Measurements from ENCODE around the gene KRTAP5-2. TPM values are rescaled to one million over a fixed set of nuclear protein-coding genes. Genes with fewer than 3 reads are reported as not detected.

Gene KRTAP5-2
- total RNA-seq, 4 donors from 2014 or later, result not detected

DNA sequence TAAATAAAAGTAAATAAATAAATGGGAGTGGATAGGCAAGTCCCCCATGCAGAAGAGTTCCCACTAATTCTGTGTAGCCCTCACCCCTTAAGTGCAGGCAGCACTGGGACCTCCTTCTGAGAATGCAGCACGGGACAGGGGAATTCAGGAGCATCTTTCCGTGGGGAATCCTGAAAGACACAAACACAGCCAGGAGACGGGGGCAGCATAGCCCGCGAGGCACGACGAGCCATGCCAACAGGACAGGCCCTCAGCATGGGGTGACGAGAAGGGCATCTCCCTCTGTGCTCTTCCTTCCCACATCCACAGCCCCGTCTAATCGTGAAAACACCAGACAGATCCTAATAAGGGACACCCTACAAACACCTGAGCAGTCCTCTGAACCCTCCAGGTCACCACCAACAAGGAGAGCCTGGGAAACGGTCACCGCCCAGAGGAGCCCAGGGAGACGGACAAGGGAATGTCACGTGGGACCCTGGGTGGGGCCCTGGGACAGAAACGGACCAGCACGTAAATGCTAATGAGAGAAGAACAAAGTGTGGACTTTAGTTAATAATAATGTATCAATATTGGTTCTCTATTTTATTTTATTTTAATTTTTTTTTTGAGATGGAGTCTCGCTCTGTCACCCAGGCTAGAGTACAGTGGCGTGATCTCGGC lies 38.3 kb upstream of the KRTAP5-2 start:
- no peak overlapping the region for H3K4me3 ChIP-seq
- TF ChIP-seq, protein P1, sequence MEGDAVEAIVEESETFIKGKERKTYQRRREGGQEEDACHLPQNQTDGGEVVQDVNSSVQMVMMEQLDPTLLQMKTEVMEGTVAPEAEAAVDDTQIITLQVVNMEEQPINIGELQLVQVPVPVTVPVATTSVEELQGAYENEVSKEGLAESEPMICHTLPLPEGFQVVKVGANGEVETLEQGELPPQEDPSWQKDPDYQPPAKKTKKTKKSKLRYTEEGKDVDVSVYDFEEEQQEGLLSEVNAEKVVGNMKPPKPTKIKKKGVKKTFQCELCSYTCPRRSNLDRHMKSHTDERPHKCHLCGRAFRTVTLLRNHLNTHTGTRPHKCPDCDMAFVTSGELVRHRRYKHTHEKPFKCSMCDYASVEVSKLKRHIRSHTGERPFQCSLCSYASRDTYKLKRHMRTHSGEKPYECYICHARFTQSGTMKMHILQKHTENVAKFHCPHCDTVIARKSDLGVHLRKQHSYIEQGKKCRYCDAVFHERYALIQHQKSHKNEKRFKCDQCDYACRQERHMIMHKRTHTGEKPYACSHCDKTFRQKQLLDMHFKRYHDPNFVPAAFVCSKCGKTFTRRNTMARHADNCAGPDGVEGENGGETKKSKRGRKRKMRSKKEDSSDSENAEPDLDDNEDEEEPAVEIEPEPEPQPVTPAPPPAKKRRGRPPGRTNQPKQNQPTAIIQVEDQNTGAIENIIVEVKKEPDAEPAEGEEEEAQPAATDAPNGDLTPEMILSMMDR (IDR thresholded peaks at IDR 0.05), result no peak
- TF ChIP-seq POLR2A (IDR thresholded peaks at IDR 0.05) (no peak), EP300 (IDR thresholded peaks at IDR 0.05; ENCODE audit: low read depth) (no peak), POLR2AphosphoS5 (IDR thresholded peaks at IDR 0.05) (no peak)
- H3K27me3 ChIP-seq, result peaks cover 35% of the 10 kb centered on the region
- H3K36me3 ChIP-seq, result no peaks in the 10 kb centered on the region
- in situ Hi-C loops (cut with MboI; ENCODE audit: low pct_ligation_motif_present in 1 of 4, low pct_unique_long_range_greater_than_20kb in 1 of 4, low sequenced_read_pairs in 3 of 4), result no loop called here
- 85 to 91% methylated on average over 11 to 19 of the region's 19 CpGs for WGBS, 2 donors (ENCODE audit: low coverage in 1 of 2)
- no peaks in the 10 kb centered on the region for H3K9me3 ChIP-seq
- no peak overlapping the region for H3K27ac ChIP-seq
- intact Hi-C loops (cut with DNase I; ENCODE audit: low total_unique reads), result no loop called here
- no peak for DNase-seq
- H3K4me1 ChIP-seq, result peaks cover 0 to 22% (median 10%) of the 10 kb centered on the region in 4 donors

DNA sequence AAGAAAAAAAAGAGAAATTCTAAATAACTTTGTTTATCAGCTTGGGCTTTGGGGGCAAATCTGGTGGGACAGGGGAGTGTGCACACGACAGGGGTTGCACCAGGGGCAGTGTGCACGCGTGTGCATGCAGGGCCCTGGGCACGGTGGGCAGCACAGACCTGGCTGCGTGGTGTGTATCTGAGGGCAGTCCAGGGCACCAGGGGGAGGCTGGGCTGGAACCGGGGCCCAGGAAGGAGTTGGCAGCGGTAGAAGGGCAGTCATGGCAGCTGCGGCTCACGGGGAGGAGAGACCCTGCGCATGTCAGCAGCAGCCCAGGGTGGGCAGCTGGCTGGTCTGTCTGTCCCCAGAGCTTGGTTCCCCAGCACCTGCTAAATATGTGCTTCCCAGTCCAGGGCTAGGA lies 35.8 kb upstream of the KRTAP5-2 start:
- Histone ChIP-seq H3K27me3 (peaks cover 28% of the 10 kb centered on the region), H3K27ac (no peak overlapping the region), H3K4me3 (no peak overlapping the region), H3K4me1 (peaks cover 0 to 16% (median 1%) of the 10 kb centered on the region in 4 donors), H3K9me3 (no peaks in the 10 kb centered on the region), H3K36me3 (no peaks in the 10 kb centered on the region)
- intact Hi-C loops (cut with DNase I; ENCODE audit: low total_unique reads), result no loop called here
- no peak for DNase-seq
- in situ Hi-C loops (cut with MboI; ENCODE audit: low pct_ligation_motif_present in 1 of 4, low pct_unique_long_range_greater_than_20kb in 1 of 4, low sequenced_read_pairs in 3 of 4), result no loop called here
- TF ChIP-seq, protein P1 (IDR thresholded peaks at IDR 0.05), result no peak
- TF ChIP-seq POLR2AphosphoS5 (IDR thresholded peaks at IDR 0.05) (no peak), EP300 (IDR thresholded peaks at IDR 0.05; ENCODE audit: low read depth) (no peak), POLR2A (IDR thresholded peaks at IDR 0.05) (no peak)
- WGBS, 2 donors (ENCODE audit: low coverage in 1 of 2), result 88% methylated on average over 10 of the region's 10 CpGs; no CpG with 5 or more reads in 1 of the 2 donors

GRCh38 chr11:1632053-1632714 lies 34.1 kb upstream of the KRTAP5-2 start:
- DNase-seq, result no peak
- Histone ChIP-seq H3K4me3 (no peak overlapping the region), H3K27ac (no peak overlapping the region), H3K27me3 (peaks cover 35% of the 10 kb centered on the region), H3K36me3 (no peaks in the 10 kb centered on the region), H3K9me3 (no peaks in the 10 kb centered on the region), H3K4me1 (peaks cover 0 to 7% (median 1%) of the 10 kb centered on the region in 4 donors)
- TF ChIP-seq POLR2A (IDR thresholded peaks at IDR 0.05), result no peak
- TF ChIP-seq, protein P1 (IDR thresholded peaks at IDR 0.05), result no peak
- no peak for TF ChIP-seq POLR2AphosphoS5 (IDR thresholded peaks at IDR 0.05)
- no peak for TF ChIP-seq EP300 (IDR thresholded peaks at IDR 0.05; ENCODE audit: low read depth)
- in situ Hi-C loops (cut with MboI; ENCODE audit: low pct_ligation_motif_present in 1 of 4, low pct_unique_long_range_greater_than_20kb in 1 of 4, low sequenced_read_pairs in 3 of 4), result no loop called here
- intact Hi-C loops (cut with DNase I; ENCODE audit: low total_unique reads), result no loop called here
- 40 to 64% methylated on average over 1 to 9 of the region's 11 CpGs for WGBS, 2 donors (ENCODE audit: low coverage in 1 of 2)

- H3K36me3 ChIP-seq, result no peaks in the 10 kb centered on the region
- peaks cover 32% of the 10 kb centered on the region for H3K27me3 ChIP-seq
- H3K4me3 ChIP-seq, result no peak overlapping the region
- no peaks in the 10 kb centered on the region for H3K9me3 ChIP-seq
- peaks cover 0 to 7% (median 1%) of the 10 kb centered on the region in 4 donors for H3K4me1 ChIP-seq
- TF ChIP-seq EP300 (IDR thresholded peaks at IDR 0.05; ENCODE audit: low read depth), result no peak
- TF ChIP-seq, protein P1 (IDR thresholded peaks at IDR 0.05), result no peak
- TF ChIP-seq POLR2AphosphoS5 (IDR thresholded peaks at IDR 0.05), result no peak
- in situ Hi-C loops (cut with MboI; ENCODE audit: low pct_ligation_motif_present in 1 of 4, low pct_unique_long_range_greater_than_20kb in 1 of 4, low sequenced_read_pairs in 3 of 4) (no loop called here), intact Hi-C loops (cut with DNase I; ENCODE audit: low total_unique reads) (no loop called here)
- DNase-seq, result no peak
- 80 to 85% methylated on average over 4 to 13 of the region's 13 CpGs for WGBS, 2 donors (ENCODE audit: low coverage in 1 of 2)
- no peak overlapping the region for H3K27ac ChIP-seq
Measured at GRCh38 chr11:1631066-1631568, 33.0 kb upstream of the KRTAP5-2 start.
